GM23338 (cell line): ENCODE results near the gene GLB1L.

Experiments
- CREB1 ChIP-seq: fragments of 250-450 bp; sonication (Bioruptor Pico); IDR thresholded peaks from 2 replicates; pipeline ENCODE4 v1.5.0; 2020; ENCODE audit warnings: low read depth, mild to moderate bottlenecking, moderate library complexity
- EZH2 ChIP-seq: fragments of 200-600 bp; sonication (generic); IDR thresholded peaks from one replicate; pipeline ENCODE4 v1.8.0; 2017; ENCODE audit warnings: antibody characterized with exemption, mild to moderate bottlenecking, low read depth; ENCODE audit not compliant: unreplicated experiment
- EZH2phosphoT487 ChIP-seq: fragments of 200-600 bp; sonication (generic); IDR thresholded peaks from one replicate; pipeline ENCODE4 v1.8.1; 2018; ENCODE audit warnings: antibody characterized with exemption; ENCODE audit not compliant: unreplicated experiment
- JUNB ChIP-seq: IDR thresholded peaks from one replicate; pipeline ENCODE4 v1.6.1; 2016; ENCODE audit warnings: antibody characterized with exemption; ENCODE audit not compliant: unreplicated experiment
- NANOG ChIP-seq: IDR thresholded peaks from 2 replicates; pipeline ENCODE4 v1.6.1; 2016; ENCODE audit warnings: antibody characterized with exemption, borderline replicate concordance
- POLR2AphosphoS5 ChIP-seq: IDR thresholded peaks from 2 replicates; pipeline ENCODE4 v1.6.1; 2016; ENCODE audit warnings: antibody characterized with exemption, low read depth
- STAT1 ChIP-seq: IDR thresholded peaks from one replicate; pipeline ENCODE4 v1.6.1; 2016; ENCODE audit warnings: antibody characterized with exemption; ENCODE audit not compliant: unreplicated experiment
- ZNF114 ChIP-seq: fragments of 250-450 bp; sonication (Bioruptor Pico); IDR thresholded peaks from 2 replicates; pipeline ENCODE4 v1.5.0; 2020; ENCODE audit warnings: mild to moderate bottlenecking, moderate library complexity
- TF ChIP-seq, protein P1 (sequence below), 2 experiments: fragments of 200-600 bp in 1 of 2; sonication (generic) in 1 of 2; conservative IDR thresholded peaks; 2 replicates each; pipeline versions ENCODE4 v1.5.1 to v1.6.1; 2016 to 2017; ENCODE audit warnings: antibody characterized with exemption in 2 of 2, low read depth in 2 of 2, mild to moderate bottlenecking in 2 of 2, moderate library complexity in 1 of 2
- TF ChIP-seq, protein P2 (sequence below): IDR thresholded peaks from one replicate; pipeline ENCODE4 v1.6.1; 2018; ENCODE audit warnings: antibody characterized with exemption; ENCODE audit not compliant: unreplicated experiment
- TF ChIP-seq, protein P3 (sequence below): IDR thresholded peaks from 2 replicates; pipeline ENCODE4 v1.6.1; 2016; ENCODE audit warnings: antibody characterized with exemption
- TF ChIP-seq, protein P4 (sequence below): fragments of 250-450 bp; sonication (Bioruptor Pico); IDR thresholded peaks from 2 replicates; pipeline ENCODE4 v1.5.0; 2020; ENCODE audit warnings: mild to moderate bottlenecking, moderate library complexity

DNA sequence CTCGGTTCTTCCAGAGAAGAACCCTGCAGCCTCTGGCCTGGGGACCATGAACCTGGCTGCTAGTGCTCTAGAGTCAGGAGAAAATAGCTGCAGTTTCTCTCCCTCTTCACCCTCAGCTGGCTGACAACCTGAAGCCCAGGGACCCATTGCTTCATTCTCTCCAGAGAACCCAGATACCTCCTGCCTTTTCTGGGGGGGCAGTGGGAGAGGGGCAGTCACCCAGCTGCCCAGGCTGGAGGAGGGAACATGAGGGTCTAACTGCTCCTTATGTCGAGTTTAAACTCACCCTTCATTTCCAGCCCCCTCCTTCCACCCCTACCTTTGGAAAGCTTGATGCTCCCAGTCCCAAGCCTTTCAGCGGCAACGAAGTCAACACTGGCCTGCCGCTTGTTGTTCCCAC lies 46.3 kb downstream of the GLB1L start:
- TF ChIP-seq EZH2 (no peak), JUNB (no peak), STAT1 (no peak), POLR2AphosphoS5 (no peak), EZH2phosphoT487 (no peak), CREB1 (CRISPR knock-in tag) (no peak), NANOG (no peak), ZNF114 (CRISPR knock-in tag) (no peak)
- TF ChIP-seq, protein P1, sequence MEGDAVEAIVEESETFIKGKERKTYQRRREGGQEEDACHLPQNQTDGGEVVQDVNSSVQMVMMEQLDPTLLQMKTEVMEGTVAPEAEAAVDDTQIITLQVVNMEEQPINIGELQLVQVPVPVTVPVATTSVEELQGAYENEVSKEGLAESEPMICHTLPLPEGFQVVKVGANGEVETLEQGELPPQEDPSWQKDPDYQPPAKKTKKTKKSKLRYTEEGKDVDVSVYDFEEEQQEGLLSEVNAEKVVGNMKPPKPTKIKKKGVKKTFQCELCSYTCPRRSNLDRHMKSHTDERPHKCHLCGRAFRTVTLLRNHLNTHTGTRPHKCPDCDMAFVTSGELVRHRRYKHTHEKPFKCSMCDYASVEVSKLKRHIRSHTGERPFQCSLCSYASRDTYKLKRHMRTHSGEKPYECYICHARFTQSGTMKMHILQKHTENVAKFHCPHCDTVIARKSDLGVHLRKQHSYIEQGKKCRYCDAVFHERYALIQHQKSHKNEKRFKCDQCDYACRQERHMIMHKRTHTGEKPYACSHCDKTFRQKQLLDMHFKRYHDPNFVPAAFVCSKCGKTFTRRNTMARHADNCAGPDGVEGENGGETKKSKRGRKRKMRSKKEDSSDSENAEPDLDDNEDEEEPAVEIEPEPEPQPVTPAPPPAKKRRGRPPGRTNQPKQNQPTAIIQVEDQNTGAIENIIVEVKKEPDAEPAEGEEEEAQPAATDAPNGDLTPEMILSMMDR (conservative IDR thresholded peaks at IDR 0.05; ENCODE audit: low read depth in 2 of 2), result no peak
- TF ChIP-seq, protein P2, sequence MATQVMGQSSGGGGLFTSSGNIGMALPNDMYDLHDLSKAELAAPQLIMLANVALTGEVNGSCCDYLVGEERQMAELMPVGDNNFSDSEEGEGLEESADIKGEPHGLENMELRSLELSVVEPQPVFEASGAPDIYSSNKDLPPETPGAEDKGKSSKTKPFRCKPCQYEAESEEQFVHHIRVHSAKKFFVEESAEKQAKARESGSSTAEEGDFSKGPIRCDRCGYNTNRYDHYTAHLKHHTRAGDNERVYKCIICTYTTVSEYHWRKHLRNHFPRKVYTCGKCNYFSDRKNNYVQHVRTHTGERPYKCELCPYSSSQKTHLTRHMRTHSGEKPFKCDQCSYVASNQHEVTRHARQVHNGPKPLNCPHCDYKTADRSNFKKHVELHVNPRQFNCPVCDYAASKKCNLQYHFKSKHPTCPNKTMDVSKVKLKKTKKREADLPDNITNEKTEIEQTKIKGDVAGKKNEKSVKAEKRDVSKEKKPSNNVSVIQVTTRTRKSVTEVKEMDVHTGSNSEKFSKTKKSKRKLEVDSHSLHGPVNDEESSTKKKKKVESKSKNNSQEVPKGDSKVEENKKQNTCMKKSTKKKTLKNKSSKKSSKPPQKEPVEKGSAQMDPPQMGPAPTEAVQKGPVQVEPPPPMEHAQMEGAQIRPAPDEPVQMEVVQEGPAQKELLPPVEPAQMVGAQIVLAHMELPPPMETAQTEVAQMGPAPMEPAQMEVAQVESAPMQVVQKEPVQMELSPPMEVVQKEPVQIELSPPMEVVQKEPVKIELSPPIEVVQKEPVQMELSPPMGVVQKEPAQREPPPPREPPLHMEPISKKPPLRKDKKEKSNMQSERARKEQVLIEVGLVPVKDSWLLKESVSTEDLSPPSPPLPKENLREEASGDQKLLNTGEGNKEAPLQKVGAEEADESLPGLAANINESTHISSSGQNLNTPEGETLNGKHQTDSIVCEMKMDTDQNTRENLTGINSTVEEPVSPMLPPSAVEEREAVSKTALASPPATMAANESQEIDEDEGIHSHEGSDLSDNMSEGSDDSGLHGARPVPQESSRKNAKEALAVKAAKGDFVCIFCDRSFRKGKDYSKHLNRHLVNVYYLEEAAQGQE, result no peak
- TF ChIP-seq, protein P3, sequence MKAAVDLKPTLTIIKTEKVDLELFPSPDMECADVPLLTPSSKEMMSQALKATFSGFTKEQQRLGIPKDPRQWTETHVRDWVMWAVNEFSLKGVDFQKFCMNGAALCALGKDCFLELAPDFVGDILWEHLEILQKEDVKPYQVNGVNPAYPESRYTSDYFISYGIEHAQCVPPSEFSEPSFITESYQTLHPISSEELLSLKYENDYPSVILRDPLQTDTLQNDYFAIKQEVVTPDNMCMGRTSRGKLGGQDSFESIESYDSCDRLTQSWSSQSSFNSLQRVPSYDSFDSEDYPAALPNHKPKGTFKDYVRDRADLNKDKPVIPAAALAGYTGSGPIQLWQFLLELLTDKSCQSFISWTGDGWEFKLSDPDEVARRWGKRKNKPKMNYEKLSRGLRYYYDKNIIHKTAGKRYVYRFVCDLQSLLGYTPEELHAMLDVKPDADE, result no peak
- TF ChIP-seq, protein P4, sequence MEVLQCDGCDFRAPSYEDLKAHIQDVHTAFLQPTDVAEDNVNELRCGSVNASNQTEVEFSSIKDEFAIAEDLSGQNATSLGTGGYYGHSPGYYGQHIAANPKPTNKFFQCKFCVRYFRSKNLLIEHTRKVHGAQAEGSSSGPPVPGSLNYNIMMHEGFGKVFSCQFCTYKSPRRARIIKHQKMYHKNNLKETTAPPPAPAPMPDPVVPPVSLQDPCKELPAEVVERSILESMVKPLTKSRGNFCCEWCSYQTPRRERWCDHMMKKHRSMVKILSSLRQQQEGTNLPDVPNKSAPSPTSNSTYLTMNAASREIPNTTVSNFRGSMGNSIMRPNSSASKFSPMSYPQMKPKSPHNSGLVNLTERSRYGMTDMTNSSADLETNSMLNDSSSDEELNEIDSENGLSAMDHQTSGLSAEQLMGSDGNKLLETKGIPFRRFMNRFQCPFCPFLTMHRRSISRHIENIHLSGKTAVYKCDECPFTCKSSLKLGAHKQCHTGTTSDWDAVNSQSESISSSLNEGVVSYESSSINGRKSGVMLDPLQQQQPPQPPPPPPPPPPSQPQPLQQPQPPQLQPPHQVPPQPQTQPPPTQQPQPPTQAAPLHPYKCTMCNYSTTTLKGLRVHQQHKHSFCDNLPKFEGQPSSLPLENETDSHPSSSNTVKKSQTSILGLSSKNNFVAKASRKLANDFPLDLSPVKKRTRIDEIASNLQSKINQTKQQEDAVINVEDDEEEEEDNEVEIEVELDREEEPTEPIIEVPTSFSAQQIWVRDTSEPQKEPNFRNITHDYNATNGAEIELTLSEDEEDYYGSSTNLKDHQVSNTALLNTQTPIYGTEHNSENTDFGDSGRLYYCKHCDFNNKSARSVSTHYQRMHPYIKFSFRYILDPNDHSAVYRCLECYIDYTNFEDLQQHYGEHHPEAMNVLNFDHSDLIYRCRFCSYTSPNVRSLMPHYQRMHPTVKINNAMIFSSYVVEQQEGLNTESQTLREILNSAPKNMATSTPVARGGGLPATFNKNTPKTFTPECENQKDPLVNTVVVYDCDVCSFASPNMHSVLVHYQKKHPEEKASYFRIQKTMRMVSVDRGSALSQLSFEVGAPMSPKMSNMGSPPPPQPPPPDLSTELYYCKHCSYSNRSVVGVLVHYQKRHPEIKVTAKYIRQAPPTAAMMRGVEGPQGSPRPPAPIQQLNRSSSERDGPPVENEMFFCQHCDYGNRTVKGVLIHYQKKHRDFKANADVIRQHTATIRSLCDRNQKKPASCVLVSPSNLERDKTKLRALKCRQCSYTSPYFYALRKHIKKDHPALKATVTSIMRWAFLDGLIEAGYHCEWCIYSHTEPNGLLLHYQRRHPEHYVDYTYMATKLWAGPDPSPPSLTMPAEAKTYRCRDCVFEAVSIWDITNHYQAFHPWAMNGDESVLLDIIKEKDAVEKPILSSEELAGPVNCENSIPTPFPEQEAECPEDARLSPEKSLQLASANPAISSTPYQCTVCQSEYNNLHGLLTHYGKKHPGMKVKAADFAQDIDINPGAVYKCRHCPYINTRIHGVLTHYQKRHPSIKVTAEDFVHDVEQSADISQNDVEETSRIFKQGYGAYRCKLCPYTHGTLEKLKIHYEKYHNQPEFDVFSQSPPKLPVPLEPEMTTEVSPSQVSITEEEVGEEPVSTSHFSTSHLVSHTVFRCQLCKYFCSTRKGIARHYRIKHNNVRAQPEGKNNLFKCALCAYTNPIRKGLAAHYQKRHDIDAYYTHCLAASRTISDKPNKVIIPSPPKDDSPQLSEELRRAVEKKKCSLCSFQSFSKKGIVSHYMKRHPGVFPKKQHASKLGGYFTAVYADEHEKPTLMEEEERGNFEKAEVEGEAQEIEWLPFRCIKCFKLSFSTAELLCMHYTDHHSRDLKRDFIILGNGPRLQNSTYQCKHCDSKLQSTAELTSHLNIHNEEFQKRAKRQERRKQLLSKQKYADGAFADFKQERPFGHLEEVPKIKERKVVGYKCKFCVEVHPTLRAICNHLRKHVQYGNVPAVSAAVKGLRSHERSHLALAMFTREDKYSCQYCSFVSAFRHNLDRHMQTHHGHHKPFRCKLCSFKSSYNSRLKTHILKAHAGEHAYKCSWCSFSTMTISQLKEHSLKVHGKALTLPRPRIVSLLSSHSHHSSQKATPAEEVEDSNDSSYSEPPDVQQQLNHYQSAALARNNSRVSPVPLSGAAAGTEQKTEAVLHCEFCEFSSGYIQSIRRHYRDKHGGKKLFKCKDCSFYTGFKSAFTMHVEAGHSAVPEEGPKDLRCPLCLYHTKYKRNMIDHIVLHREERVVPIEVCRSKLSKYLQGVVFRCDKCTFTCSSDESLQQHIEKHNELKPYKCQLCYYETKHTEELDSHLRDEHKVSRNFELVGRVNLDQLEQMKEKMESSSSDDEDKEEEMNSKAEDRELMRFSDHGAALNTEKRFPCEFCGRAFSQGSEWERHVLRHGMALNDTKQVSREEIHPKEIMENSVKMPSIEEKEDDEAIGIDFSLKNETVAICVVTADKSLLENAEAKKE (CRISPR knock-in tag), result no peak
